HCT116 (cell line): Measurements from ENCODE around the gene DDX3X. TPM values are rescaled to one million over a fixed set of nuclear protein-coding genes. Genes with fewer than 3 reads are reported as not detected.

Source experiments
- ATAC-seq: fragments of 200-7000 bp; cut with Tn5 transposase; 2 replicates; pipeline ENCODE4 v1.9.1; 2020; ENCODE audit warnings: mild to moderate bottlenecking, moderate library complexity
- BruUV-seq: library from RNA; stranded (reverse); fragments of 400-500 nt; replicated peaks from 2 replicates; lab custom pipeline; 2021; lab: Mats Ljungman, UMichigan
- CTCF ChIA-PET: fragments of 300-600 bp; sonication (Branson Sonifier 250); formaldehyde crosslinking; loops from one replicate; lab custom pipeline; 2021; ENCODE audit warnings: antibody characterized with exemption; lab: Charles Lee
- POLR2A ChIA-PET: fragments of 300-600, 350-600 bp; sonication (Branson Sonifier 250); formaldehyde crosslinking; loops from one replicate; lab custom pipeline; 2021; ENCODE audit warnings: antibody characterized with exemption; lab: Charles Lee
- RAD21 ChIA-PET, 2 experiments: fragments of 300-600 bp; sonication (Branson Sonifier 250); formaldehyde crosslinking; loops; one replicate each; lab custom pipeline; 2023; ENCODE audit warnings: low total read pairs in 2 of 2; ENCODE audit not compliant: uncharacterized antibody in 2 of 2, unreplicated experiment in 2 of 2, low non-redundant PET in 1 of 2; lab: Charles Lee
- DNase-seq: peaks from one replicate; pipeline ENCODE4 v3.0.0-alpha.2; 2010; ENCODE audit warnings: low read depth, low spot score
- H2AFZ ChIP-seq: fragments of 200-600 bp; shearing (Covaris generic), sonication (generic); 2 replicates; pipeline ENCODE4 v1.6.1; 2017; ENCODE audit warnings: low read depth, mixed run types, mixed read lengths, antibody characterized with exemption, low read length; ENCODE audit not compliant: poor library complexity, severe bottlenecking
- H3K27ac ChIP-seq: 2 replicates; pipeline ENCODE4 v1.5.1; 2012; ENCODE audit warnings: low read depth, low read length
- H3K27me3 ChIP-seq: fragments of 200-600 bp; sonication (generic); 2 replicates; pipeline ENCODE4 v1.6.1; 2016; ENCODE audit warnings: mixed run types, low read length, mixed read lengths; ENCODE audit not compliant: insufficient read depth
- H3K36me3 ChIP-seq, 2 experiments: fragments of 200-500 bp in 1 of 2; fragments of 200-600 bp in 1 of 2; sonication (Bioruptor generic) in 1 of 2; sonication (generic) in 1 of 2; 2 replicates each; pipeline versions ENCODE4 v1.5.1 to v1.6.1; 2014 to 2016; ENCODE audit warnings: low read length in 2 of 2, inconsistent platforms in 1 of 2, mixed read lengths in 1 of 2, mixed run types in 1 of 2; ENCODE audit not compliant: insufficient read depth in 2 of 2, control insufficient read depth in 1 of 2
- H3K4me1 ChIP-seq, 2 experiments: fragments of 200-600 bp in 1 of 2; sonication (generic) in 1 of 2; 2 replicates each; pipeline versions ENCODE4 v1.5.1 to v1.6.1; 2012 to 2017; ENCODE audit warnings: low read length in 2 of 2, inconsistent platforms in 1 of 2, mild to moderate bottlenecking in 1 of 2, mixed read lengths in 1 of 2, mixed run types in 1 of 2, moderate library complexity in 1 of 2; ENCODE audit not compliant: insufficient read depth in 2 of 2, control insufficient read depth in 1 of 2
- H3K4me2 ChIP-seq: fragments of 200-600 bp; sonication (generic); 2 replicates; pipeline ENCODE4 v1.6.1; 2017; ENCODE audit warnings: mixed run types, low read length, mixed read lengths
- H3K4me3 ChIP-seq, 2 experiments: fragments of 200-600 bp in 1 of 2; sonication (generic) in 1 of 2; replicated peaks in 1 of 2; 2 replicates each; pipeline ENCODE4 v1.5.1; 2011 to 2016; ENCODE audit warnings: low read length in 2 of 2, control low read depth in 1 of 2, low read depth in 1 of 2, mild to moderate bottlenecking in 1 of 2, mixed read lengths in 1 of 2, mixed run types in 1 of 2
- H3K79me2 ChIP-seq: fragments of 200-600 bp; sonication (generic); 2 replicates; pipeline ENCODE4 v1.6.1; 2017; ENCODE audit warnings: mild to moderate bottlenecking, mixed run types, low read length, moderate library complexity, mixed read lengths; ENCODE audit not compliant: insufficient read depth
- H3K9ac ChIP-seq: fragments of 200-600 bp; sonication (generic); 2 replicates; pipeline ENCODE4 v1.6.1; 2016; ENCODE audit warnings: low read length, mixed read lengths
- H3K9me2 ChIP-seq: fragments of 200-600 bp; sonication (generic), shearing (Covaris generic); 2 replicates; pipeline ENCODE4 v1.6.1; 2017; ENCODE audit warnings: mixed run types, mild to moderate bottlenecking, moderate library complexity; ENCODE audit not compliant: insufficient read depth
- H3K9me3 ChIP-seq, 2 experiments: fragments of 200-500 bp in 1 of 2; fragments of 200-600 bp in 1 of 2; sonication (Bioruptor generic) in 1 of 2; sonication (generic) in 1 of 2; 2 replicates each; pipeline ENCODE4 v1.6.1; 2014 to 2017; ENCODE audit warnings: low read length in 2 of 2, mixed read lengths in 2 of 2, inconsistent platforms in 1 of 2, low read depth in 1 of 2, mild to moderate bottlenecking in 1 of 2, mixed run types in 1 of 2, moderate library complexity in 1 of 2; ENCODE audit not compliant: control insufficient read depth in 1 of 2, insufficient read depth in 1 of 2
- H4K20me1 ChIP-seq: fragments of 200-600 bp; sonication (generic), shearing (Covaris generic); 2 replicates; pipeline ENCODE4 v1.6.1; 2017; ENCODE audit warnings: mixed run types, mild to moderate bottlenecking, moderate library complexity; ENCODE audit not compliant: insufficient read depth
- CBX3 ChIP-seq: IDR thresholded peaks from 2 replicates; pipeline ENCODE4 v1.6.1; 2012; ENCODE audit warnings: low read depth
- ELF1 ChIP-seq: IDR thresholded peaks from 2 replicates; pipeline ENCODE4 v1.6.1; 2012; ENCODE audit warnings: low read depth, borderline replicate concordance
- EZH2phosphoT487 ChIP-seq: fragments of 200-600 bp; IDR thresholded peaks from 2 replicates; pipeline ENCODE4 v1.6.1; 2018; ENCODE audit warnings: antibody characterized with exemption, borderline replicate concordance
- FOSL1 ChIP-seq: IDR thresholded peaks from 2 replicates; pipeline ENCODE4 v1.6.1; 2012; ENCODE audit warnings: low read depth
- JUND ChIP-seq: IDR thresholded peaks from 2 replicates; pipeline ENCODE4 v1.6.1; 2012
- SIN3A ChIP-seq: IDR thresholded peaks from 2 replicates; pipeline ENCODE4 v1.6.1; 2012; ENCODE audit warnings: low read depth
- SP1 ChIP-seq: IDR thresholded peaks from 2 replicates; pipeline ENCODE4 v1.6.1; 2012; ENCODE audit warnings: low read depth
- SRF ChIP-seq: IDR thresholded peaks from 2 replicates; pipeline ENCODE4 v1.6.1; 2012; ENCODE audit warnings: low read depth
- YY1 ChIP-seq: IDR thresholded peaks from 2 replicates; pipeline ENCODE4 v1.6.1; 2011; ENCODE audit warnings: low read length, low read depth, moderate library complexity, mild to moderate bottlenecking; ENCODE audit not compliant: insufficient replicate concordance; ENCODE audit errors: extremely low read depth
- ZNF274 ChIP-seq: fragments of 200-500 bp; sonication (Bioruptor generic); IDR thresholded peaks from 2 replicates; pipeline ENCODE4 v1.6.1; 2014; ENCODE audit warnings: mild to moderate bottlenecking, low read depth, low read length, inconsistent platforms
- intact Hi-C: fragments of 100-400 bp; cut with micrococcal nuclease; formaldehyde crosslinking; loops from 2 replicates; pipeline ENCODE4 v1.10.0; 2022
- total RNA-seq: library from RNA; stranded (reverse); gene quantifications from one replicate; pipeline ENCODE4 v1.2.1, GENCODE V29; 2021; ENCODE audit not compliant: unreplicated experiment
- TF ChIP-seq, protein P1 (sequence below): IDR thresholded peaks from 2 replicates; pipeline ENCODE4 v1.6.1; 2011; ENCODE audit warnings: mild to moderate bottlenecking, low read length, moderate library complexity; ENCODE audit not compliant: insufficient replicate concordance; ENCODE audit errors: extremely low read depth
- TF ChIP-seq, protein P2 (sequence below): IDR thresholded peaks from 2 replicates; pipeline ENCODE4 v1.6.1; 2012; ENCODE audit warnings: low read depth
- TF ChIP-seq, protein P3 (sequence below): IDR thresholded peaks from 2 replicates; pipeline ENCODE4 v1.6.1; 2012
- TF ChIP-seq, protein P4 (sequence below): IDR thresholded peaks from 2 replicates; pipeline ENCODE4 v1.6.1; 2012

The DDX3X gene
- total RNA-seq, 1 experiment from 2014 or later = 253 TPM

DNA sequence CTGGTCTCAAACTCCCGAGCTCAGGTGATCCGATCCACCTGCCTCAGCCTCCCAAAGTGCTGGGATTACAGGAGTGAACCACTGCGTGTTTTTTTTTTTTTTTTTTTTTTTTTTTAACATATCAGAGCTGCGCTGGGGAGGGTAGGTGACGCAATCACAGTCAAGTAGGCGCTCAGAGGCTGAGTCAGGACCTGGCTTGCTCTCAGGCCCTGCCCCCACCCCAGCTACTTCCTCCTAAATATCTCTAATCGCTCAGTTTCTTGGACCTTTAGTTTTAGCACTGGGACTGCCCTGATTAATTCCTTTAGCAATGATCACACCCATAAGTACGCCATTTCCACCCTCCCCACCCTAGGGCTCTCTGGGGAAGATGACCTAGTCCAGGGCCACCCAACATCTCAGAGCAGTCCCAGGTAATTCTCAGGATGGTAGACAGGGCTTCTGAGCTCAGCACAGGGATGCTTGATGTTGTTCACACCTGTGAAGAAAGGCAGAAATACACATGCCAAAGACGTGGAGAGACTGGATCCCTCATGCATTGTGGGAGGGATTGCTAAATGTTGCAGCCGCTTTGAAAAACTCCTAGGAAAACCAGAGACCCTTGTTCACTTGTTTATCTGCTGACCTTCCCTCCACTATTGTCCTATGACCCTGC is 50.2 kb downstream of the DDX3X start:
- Histone ChIP-seq H3K9me3 (no peaks in the 10 kb centered on the region), H3K27me3 (no peaks in the 10 kb centered on the region), H3K36me3 (no peaks in the 10 kb centered on the region), H3K79me2 (no peaks in the 10 kb centered on the region), H3K4me3 (peak overlapping the region in 1 of 2 experiments; percentile 25; a peak in 1 of 4 replicates), H4K20me1 (no peaks in the 10 kb centered on the region), H2AFZ (peak overlapping the region; percentile 82), H3K9me2 (no peaks in the 10 kb centered on the region), H3K27ac (peak overlapping the region; percentile 77), H3K4me1 (peaks cover 16 to 31% of the 10 kb centered on the region in 2 experiments), H3K9ac (peak overlapping the region; percentile 27; the same call in 1 of the 2 replicates), H3K4me2 (peak overlapping the region; percentile 72)
- peak; percentile 60 for ATAC-seq
- intact Hi-C loops = loop anchor here (5.0 kb wide), 1 partner anchor 52 kb away; the partner anchor contains the start of gene DDX3X
- DNase-seq = peak; percentile 51
- no TSS peak for BruUV-seq
- ChIA-PET RAD21 (interaction anchor here in 1 of 2 experiments (0.6 kb wide), 1 partner anchor 825 kb away, joined by 4 read pairs; no protein-coding TSS in a partner anchor), POLR2A (interaction anchor here (0.6 to 1.2 kb wide), 6 partner anchors 9 to 59 kb away, joined by 3 read pairs; no protein-coding TSS in a partner anchor), CTCF (no interaction called here)
- no peak for TF ChIP-seq JUND
- TF ChIP-seq YY1 = no peak
- no peak for TF ChIP-seq SP1
- TF ChIP-seq, protein P1, sequence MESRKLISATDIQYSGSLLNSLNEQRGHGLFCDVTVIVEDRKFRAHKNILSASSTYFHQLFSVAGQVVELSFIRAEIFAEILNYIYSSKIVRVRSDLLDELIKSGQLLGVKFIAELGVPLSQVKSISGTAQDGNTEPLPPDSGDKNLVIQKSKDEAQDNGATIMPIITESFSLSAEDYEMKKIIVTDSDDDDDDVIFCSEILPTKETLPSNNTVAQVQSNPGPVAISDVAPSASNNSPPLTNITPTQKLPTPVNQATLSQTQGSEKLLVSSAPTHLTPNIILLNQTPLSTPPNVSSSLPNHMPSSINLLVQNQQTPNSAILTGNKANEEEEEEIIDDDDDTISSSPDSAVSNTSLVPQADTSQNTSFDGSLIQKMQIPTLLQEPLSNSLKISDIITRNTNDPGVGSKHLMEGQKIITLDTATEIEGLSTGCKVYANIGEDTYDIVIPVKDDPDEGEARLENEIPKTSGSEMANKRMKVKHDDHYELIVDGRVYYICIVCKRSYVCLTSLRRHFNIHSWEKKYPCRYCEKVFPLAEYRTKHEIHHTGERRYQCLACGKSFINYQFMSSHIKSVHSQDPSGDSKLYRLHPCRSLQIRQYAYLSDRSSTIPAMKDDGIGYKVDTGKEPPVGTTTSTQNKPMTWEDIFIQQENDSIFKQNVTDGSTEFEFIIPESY = no peak
- TF ChIP-seq, protein P2, sequence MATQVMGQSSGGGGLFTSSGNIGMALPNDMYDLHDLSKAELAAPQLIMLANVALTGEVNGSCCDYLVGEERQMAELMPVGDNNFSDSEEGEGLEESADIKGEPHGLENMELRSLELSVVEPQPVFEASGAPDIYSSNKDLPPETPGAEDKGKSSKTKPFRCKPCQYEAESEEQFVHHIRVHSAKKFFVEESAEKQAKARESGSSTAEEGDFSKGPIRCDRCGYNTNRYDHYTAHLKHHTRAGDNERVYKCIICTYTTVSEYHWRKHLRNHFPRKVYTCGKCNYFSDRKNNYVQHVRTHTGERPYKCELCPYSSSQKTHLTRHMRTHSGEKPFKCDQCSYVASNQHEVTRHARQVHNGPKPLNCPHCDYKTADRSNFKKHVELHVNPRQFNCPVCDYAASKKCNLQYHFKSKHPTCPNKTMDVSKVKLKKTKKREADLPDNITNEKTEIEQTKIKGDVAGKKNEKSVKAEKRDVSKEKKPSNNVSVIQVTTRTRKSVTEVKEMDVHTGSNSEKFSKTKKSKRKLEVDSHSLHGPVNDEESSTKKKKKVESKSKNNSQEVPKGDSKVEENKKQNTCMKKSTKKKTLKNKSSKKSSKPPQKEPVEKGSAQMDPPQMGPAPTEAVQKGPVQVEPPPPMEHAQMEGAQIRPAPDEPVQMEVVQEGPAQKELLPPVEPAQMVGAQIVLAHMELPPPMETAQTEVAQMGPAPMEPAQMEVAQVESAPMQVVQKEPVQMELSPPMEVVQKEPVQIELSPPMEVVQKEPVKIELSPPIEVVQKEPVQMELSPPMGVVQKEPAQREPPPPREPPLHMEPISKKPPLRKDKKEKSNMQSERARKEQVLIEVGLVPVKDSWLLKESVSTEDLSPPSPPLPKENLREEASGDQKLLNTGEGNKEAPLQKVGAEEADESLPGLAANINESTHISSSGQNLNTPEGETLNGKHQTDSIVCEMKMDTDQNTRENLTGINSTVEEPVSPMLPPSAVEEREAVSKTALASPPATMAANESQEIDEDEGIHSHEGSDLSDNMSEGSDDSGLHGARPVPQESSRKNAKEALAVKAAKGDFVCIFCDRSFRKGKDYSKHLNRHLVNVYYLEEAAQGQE = no peak
- TF ChIP-seq SIN3A = no peak
- TF ChIP-seq, protein P3, sequence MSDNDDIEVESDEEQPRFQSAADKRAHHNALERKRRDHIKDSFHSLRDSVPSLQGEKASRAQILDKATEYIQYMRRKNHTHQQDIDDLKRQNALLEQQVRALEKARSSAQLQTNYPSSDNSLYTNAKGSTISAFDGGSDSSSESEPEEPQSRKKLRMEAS = no peak
- TF ChIP-seq FOSL1 = no peak
- TF ChIP-seq, protein P4, sequence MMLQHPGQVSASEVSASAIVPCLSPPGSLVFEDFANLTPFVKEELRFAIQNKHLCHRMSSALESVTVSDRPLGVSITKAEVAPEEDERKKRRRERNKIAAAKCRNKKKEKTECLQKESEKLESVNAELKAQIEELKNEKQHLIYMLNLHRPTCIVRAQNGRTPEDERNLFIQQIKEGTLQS = no peak
- no peak for TF ChIP-seq SRF
- TF ChIP-seq ZNF274 = no peak
- no peak for TF ChIP-seq ELF1
- TF ChIP-seq CBX3 = no peak
- TF ChIP-seq EZH2phosphoT487 = no peak
